WTC11 (cell line): ENCODE measurements around the gene TMEM238L. TPM values are rescaled to one million over a fixed set of nuclear protein-coding genes. Genes with fewer than 3 reads are reported as not detected.

Experiments
- ATAC-seq: fragments of 200-7000 bp; cut with Tn5 transposase; 2 replicates; pipeline ENCODE4 v1.10.0; 2021; ENCODE audit warnings: mild to moderate bottlenecking, moderate library complexity
- CTCF ChIA-PET: fragments of 300-600 bp; sonication (Branson Sonifier 250); formaldehyde crosslinking; loops from one replicate; lab custom pipeline; 2021; ENCODE audit warnings: antibody characterized with exemption; lab: Charles Lee
- POLR2A ChIA-PET: fragments of 350-600 bp; sonication (Branson Sonifier 250); formaldehyde crosslinking; loops from one replicate; lab custom pipeline; 2021; ENCODE audit warnings: antibody characterized with exemption; lab: Charles Lee
- DNase-seq: peaks from one replicate; pipeline ENCODE4 v3.0.0; 2021; ENCODE audit warnings: low spot score
- H3K27ac Mint-ChIP-seq: 2 replicates; pipeline ENCODE4 v1.8.0; 2021; ENCODE audit warnings: mixed read lengths
- H3K27me3 Mint-ChIP-seq: 2 replicates; pipeline ENCODE4 v1.8.0; 2021; ENCODE audit warnings: low read depth, mild to moderate bottlenecking, moderate library complexity, mixed read lengths
- H3K36me3 Mint-ChIP-seq: 2 replicates; pipeline ENCODE4 v1.8.0; 2021; ENCODE audit warnings: mixed read lengths
- H3K4me1 Mint-ChIP-seq: 2 replicates; pipeline ENCODE4 v1.8.0; 2022; ENCODE audit warnings: mixed read lengths
- H3K4me3 Mint-ChIP-seq: 2 replicates; pipeline ENCODE4 v1.8.0; 2021; ENCODE audit warnings: mild to moderate bottlenecking, moderate library complexity, mixed read lengths
- H3K9me3 Mint-ChIP-seq: 2 replicates; pipeline ENCODE4 v1.8.0; 2021; ENCODE audit warnings: mixed read lengths
- ATF1 ChIP-seq: sonication (generic); formaldehyde crosslinking; IDR thresholded peaks from 2 replicates; pipeline ENCODE4 v1.8.1; 2023; ENCODE audit warnings: mild to moderate bottlenecking, moderate library complexity, missing genetic modification reagents
- EMX1 ChIP-seq: fragments of 250-450 bp; sonication (Bioruptor Pico); IDR thresholded peaks from 2 replicates; pipeline ENCODE4 v1.8.0; 2021; ENCODE audit warnings: mild to moderate bottlenecking
- ESRRA ChIP-seq: sonication (generic); formaldehyde crosslinking; IDR thresholded peaks from 2 replicates; pipeline ENCODE4 v1.8.1; 2022; ENCODE audit warnings: mild to moderate bottlenecking, missing genetic modification reagents, borderline replicate concordance
- ETV6 ChIP-seq: sonication (generic); formaldehyde crosslinking; IDR thresholded peaks from 2 replicates; pipeline ENCODE4 v1.8.1; 2022; ENCODE audit warnings: mild to moderate bottlenecking, missing genetic modification reagents
- FOXP1 ChIP-seq: sonication (generic); formaldehyde crosslinking; IDR thresholded peaks from 2 replicates; pipeline ENCODE4 v1.8.0; 2022; ENCODE audit warnings: missing genetic modification reagents, mild to moderate bottlenecking, moderate library complexity, borderline replicate concordance
- JUN ChIP-seq: sonication (generic); formaldehyde crosslinking; IDR thresholded peaks from 2 replicates; pipeline ENCODE4 v1.8.0; 2023; ENCODE audit warnings: mild to moderate bottlenecking, missing genetic modification reagents
- NFE2L1 ChIP-seq: sonication (generic); formaldehyde crosslinking; IDR thresholded peaks from 2 replicates; pipeline ENCODE4 v1.8.1; 2023; ENCODE audit warnings: missing genetic modification reagents
- NR2C2 ChIP-seq: sonication (generic); formaldehyde crosslinking; IDR thresholded peaks from 2 replicates; pipeline ENCODE4 v1.8.0; 2022; ENCODE audit warnings: mild to moderate bottlenecking, missing genetic modification reagents
- NR3C1 ChIP-seq: sonication (generic); formaldehyde crosslinking; conservative IDR thresholded peaks from 2 replicates; pipeline ENCODE4 v1.8.1; 2023; ENCODE audit warnings: low read depth, mild to moderate bottlenecking, missing genetic modification reagents
- PRRX2 ChIP-seq: fragments of 250-450 bp; sonication (Bioruptor Pico); IDR thresholded peaks from 2 replicates; pipeline ENCODE4 v1.8.0; 2021; ENCODE audit warnings: mild to moderate bottlenecking
- SMAD3 ChIP-seq: sonication (generic); formaldehyde crosslinking; IDR thresholded peaks from 2 replicates; pipeline ENCODE4 v1.8.0; 2022; ENCODE audit warnings: missing genetic modification reagents, mild to moderate bottlenecking, borderline replicate concordance
- SMAD4 ChIP-seq: sonication (generic); formaldehyde crosslinking; IDR thresholded peaks from 2 replicates; pipeline ENCODE4 v1.8.0; 2022; ENCODE audit warnings: mild to moderate bottlenecking, missing genetic modification reagents
- SP1 ChIP-seq: sonication (generic); formaldehyde crosslinking; conservative IDR thresholded peaks from 2 replicates; pipeline ENCODE4 v1.8.1; 2022; ENCODE audit warnings: missing genetic modification reagents
- TEAD1 ChIP-seq: sonication (generic); formaldehyde crosslinking; IDR thresholded peaks from 2 replicates; pipeline ENCODE4 v1.8.0; 2022; ENCODE audit warnings: mild to moderate bottlenecking, missing genetic modification reagents
- ZNF121 ChIP-seq: sonication (generic); formaldehyde crosslinking; IDR thresholded peaks from 2 replicates; pipeline ENCODE4 v1.8.0; 2023; ENCODE audit warnings: missing genetic modification reagents
- total RNA-seq: library from RNA; stranded (reverse); gene quantifications from 3 replicates; pipeline ENCODE4 v1.2.3, GENCODE V29; 2021
- TF ChIP-seq, protein P1 (sequence below): sonication (generic); formaldehyde crosslinking; IDR thresholded peaks from 2 replicates; pipeline ENCODE4 v1.8.1; 2023; ENCODE audit warnings: mild to moderate bottlenecking, missing genetic modification reagents, moderate library complexity
- TF ChIP-seq, protein P2 (sequence below): sonication (generic); formaldehyde crosslinking; IDR thresholded peaks from 2 replicates; pipeline ENCODE4 v1.8.1; 2022; ENCODE audit warnings: missing genetic modification reagents, borderline replicate concordance
- TF ChIP-seq, protein P3 (sequence below): sonication (generic); formaldehyde crosslinking; IDR thresholded peaks from 2 replicates; pipeline ENCODE4 v1.8.1; 2022; ENCODE audit warnings: mild to moderate bottlenecking, moderate library complexity, missing genetic modification reagents
- TF ChIP-seq, protein P4 (sequence below): sonication (generic); formaldehyde crosslinking; IDR thresholded peaks from 2 replicates; pipeline ENCODE4 v1.8.1; 2022; ENCODE audit warnings: low read depth, missing genetic modification reagents, borderline replicate concordance
- TF ChIP-seq, protein P5 (sequence below): sonication (generic); formaldehyde crosslinking; IDR thresholded peaks from 2 replicates; pipeline ENCODE4 v1.8.1; 2023; ENCODE audit warnings: mild to moderate bottlenecking, missing genetic modification reagents, borderline replicate concordance
- TF ChIP-seq, protein P6 (sequence below): sonication (generic); formaldehyde crosslinking; IDR thresholded peaks from 2 replicates; pipeline ENCODE4 v1.8.0; 2022; ENCODE audit warnings: mild to moderate bottlenecking, missing genetic modification reagents
- TF ChIP-seq, protein P7 (sequence below): fragments of 250-450 bp; sonication (Bioruptor Pico); IDR thresholded peaks from 2 replicates; pipeline ENCODE4 v1.8.0; 2021; ENCODE audit warnings: mild to moderate bottlenecking

The TMEM238L gene
- total RNA-seq, 1 experiment from 2014 or later = not detected

DNA sequence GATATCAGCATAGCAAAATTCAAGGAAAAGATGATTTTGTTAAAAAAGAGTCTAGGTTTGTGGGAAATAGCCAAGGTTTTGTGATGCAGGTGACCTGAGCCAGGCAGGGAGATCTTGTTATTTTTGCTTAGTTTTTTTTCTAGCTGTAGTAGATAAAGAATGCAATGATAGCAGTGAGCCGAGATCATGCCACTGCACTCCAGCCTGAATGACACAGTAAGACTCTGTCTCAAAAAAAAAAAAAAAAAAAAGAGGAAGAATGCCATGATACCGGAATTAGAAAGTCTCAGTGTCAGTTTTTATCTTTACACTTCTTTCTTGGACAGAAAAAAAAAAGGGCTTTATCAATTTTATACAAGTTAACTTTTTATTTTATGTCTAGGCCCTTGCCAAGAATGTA is 27.5 kb downstream of the TMEM238L start:
- TF ChIP-seq, protein P1, sequence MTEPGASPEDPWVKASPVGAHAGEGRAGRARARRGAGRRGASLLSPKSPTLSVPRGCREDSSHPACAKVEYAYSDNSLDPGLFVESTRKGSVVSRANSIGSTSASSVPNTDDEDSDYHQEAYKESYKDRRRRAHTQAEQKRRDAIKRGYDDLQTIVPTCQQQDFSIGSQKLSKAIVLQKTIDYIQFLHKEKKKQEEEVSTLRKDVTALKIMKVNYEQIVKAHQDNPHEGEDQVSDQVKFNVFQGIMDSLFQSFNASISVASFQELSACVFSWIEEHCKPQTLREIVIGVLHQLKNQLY = no peak
- TF ChIP-seq NFE2L1 (CRISPR knock-in tag) (no peak), ETV6 (CRISPR knock-in tag) (no peak), SP1 (CRISPR knock-in tag) (no peak), SMAD4 (CRISPR knock-in tag) (no peak), PRRX2 (CRISPR knock-in tag) (no peak), FOXP1 (CRISPR knock-in tag) (no peak), NR3C1 (CRISPR knock-in tag) (no peak)
- TF ChIP-seq, protein P2, sequence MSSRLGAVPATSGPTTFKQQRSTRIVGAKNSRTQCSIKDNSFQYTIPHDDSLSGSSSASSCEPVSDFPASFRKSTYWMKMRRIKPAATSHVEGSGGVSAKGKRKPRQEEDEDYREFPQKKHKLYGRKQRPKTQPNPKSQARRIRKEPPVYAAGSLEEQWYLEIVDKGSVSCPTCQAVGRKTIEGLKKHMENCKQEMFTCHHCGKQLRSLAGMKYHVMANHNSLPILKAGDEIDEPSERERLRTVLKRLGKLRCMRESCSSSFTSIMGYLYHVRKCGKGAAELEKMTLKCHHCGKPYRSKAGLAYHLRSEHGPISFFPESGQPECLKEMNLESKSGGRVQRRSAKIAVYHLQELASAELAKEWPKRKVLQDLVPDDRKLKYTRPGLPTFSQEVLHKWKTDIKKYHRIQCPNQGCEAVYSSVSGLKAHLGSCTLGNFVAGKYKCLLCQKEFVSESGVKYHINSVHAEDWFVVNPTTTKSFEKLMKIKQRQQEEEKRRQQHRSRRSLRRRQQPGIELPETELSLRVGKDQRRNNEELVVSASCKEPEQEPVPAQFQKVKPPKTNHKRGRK = no peak
- TF ChIP-seq, protein P3, sequence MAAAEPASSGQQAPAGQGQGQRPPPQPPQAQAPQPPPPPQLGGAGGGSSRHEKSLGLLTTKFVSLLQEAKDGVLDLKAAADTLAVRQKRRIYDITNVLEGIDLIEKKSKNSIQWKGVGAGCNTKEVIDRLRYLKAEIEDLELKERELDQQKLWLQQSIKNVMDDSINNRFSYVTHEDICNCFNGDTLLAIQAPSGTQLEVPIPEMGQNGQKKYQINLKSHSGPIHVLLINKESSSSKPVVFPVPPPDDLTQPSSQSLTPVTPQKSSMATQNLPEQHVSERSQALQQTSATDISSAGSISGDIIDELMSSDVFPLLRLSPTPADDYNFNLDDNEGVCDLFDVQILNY (CRISPR knock-in tag) = no peak
- TF ChIP-seq, protein P4, sequence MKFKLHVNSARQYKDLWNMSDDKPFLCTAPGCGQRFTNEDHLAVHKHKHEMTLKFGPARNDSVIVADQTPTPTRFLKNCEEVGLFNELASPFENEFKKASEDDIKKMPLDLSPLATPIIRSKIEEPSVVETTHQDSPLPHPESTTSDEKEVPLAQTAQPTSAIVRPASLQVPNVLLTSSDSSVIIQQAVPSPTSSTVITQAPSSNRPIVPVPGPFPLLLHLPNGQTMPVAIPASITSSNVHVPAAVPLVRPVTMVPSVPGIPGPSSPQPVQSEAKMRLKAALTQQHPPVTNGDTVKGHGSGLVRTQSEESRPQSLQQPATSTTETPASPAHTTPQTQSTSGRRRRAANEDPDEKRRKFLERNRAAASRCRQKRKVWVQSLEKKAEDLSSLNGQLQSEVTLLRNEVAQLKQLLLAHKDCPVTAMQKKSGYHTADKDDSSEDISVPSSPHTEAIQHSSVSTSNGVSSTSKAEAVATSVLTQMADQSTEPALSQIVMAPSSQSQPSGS (CRISPR knock-in tag) = no peak
- no peak for DNase-seq
- H3K36me3 Mint-ChIP-seq = peaks cover 14% of the 10 kb centered on the region
- ChIA-PET CTCF (no interaction called here), POLR2A (no interaction called here)
- H3K27me3 Mint-ChIP-seq = no peaks in the 10 kb centered on the region
- H3K27ac Mint-ChIP-seq = no peak overlapping the region
- peaks cover 13% of the 10 kb centered on the region; the same call in 1 of the 2 replicates for H3K4me1 Mint-ChIP-seq
- no peak overlapping the region for H3K4me3 Mint-ChIP-seq
- H3K9me3 Mint-ChIP-seq = peaks cover 25% of the 10 kb centered on the region
- no peak for ATAC-seq

DNA sequence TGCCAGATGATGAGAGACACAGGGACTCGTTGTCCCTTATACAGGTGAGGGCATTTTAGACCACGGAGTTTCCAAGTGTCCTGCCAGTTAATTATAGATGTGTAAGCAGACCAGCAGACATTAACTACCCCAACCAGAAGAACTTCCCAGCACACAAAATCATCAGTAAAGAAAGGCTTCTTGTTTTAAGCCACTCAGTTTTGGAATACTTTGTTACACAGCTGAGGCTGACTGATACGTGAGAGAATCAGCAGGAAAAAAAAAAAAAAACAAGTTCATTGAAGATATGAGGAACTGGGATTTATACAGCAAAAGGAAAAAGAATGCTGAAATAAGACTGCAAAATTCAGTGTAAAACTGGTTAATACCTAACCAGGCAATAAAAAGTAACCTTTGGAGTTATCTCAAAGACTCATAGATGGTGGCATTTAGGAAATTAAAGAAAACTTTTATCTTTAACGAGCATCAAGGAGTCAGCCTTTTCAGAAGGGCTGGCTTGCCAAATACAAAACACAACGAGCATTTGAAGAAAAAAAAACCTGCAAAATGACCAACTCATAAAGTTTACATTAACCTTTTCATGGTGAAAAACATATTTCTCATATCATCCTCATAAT is 28.1 kb downstream of the TMEM238L start:
- Mint-ChIP-seq H3K36me3 (peaks cover 14% of the 10 kb centered on the region), H3K27ac (no peak overlapping the region), H3K4me1 (peaks cover 13% of the 10 kb centered on the region; the same call in 1 of the 2 replicates), H3K4me3 (no peak overlapping the region), H3K27me3 (no peaks in the 10 kb centered on the region; the same call in 1 of the 2 replicates), H3K9me3 (peaks cover 25% of the 10 kb centered on the region)
- CTCF ChIA-PET = no interaction called here
- ATAC-seq (no peak), DNase-seq (no peak)
- POLR2A ChIA-PET = no interaction called here
- TF ChIP-seq NR2C2 (CRISPR knock-in tag) = no peak
- TF ChIP-seq EMX1 (CRISPR knock-in tag) = no peak
- TF ChIP-seq ATF1 = no peak
- TF ChIP-seq, protein P5, sequence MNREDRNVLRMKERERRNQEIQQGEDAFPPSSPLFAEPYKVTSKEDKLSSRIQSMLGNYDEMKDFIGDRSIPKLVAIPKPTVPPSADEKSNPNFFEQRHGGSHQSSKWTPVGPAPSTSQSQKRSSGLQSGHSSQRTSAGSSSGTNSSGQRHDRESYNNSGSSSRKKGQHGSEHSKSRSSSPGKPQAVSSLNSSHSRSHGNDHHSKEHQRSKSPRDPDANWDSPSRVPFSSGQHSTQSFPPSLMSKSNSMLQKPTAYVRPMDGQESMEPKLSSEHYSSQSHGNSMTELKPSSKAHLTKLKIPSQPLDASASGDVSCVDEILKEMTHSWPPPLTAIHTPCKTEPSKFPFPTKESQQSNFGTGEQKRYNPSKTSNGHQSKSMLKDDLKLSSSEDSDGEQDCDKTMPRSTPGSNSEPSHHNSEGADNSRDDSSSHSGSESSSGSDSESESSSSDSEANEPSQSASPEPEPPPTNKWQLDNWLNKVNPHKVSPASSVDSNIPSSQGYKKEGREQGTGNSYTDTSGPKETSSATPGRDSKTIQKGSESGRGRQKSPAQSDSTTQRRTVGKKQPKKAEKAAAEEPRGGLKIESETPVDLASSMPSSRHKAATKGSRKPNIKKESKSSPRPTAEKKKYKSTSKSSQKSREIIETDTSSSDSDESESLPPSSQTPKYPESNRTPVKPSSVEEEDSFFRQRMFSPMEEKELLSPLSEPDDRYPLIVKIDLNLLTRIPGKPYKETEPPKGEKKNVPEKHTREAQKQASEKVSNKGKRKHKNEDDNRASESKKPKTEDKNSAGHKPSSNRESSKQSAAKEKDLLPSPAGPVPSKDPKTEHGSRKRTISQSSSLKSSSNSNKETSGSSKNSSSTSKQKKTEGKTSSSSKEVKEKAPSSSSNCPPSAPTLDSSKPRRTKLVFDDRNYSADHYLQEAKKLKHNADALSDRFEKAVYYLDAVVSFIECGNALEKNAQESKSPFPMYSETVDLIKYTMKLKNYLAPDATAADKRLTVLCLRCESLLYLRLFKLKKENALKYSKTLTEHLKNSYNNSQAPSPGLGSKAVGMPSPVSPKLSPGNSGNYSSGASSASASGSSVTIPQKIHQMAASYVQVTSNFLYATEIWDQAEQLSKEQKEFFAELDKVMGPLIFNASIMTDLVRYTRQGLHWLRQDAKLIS (CRISPR knock-in tag) = no peak
- TF ChIP-seq, protein P6, sequence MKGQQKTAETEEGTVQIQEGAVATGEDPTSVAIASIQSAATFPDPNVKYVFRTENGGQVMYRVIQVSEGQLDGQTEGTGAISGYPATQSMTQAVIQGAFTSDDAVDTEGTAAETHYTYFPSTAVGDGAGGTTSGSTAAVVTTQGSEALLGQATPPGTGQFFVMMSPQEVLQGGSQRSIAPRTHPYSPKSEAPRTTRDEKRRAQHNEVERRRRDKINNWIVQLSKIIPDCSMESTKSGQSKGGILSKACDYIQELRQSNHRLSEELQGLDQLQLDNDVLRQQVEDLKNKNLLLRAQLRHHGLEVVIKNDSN (CRISPR knock-in tag) = no peak
- no peak for TF ChIP-seq ZNF121 (CRISPR knock-in tag)
- no peak for TF ChIP-seq ESRRA (CRISPR knock-in tag)
- no peak for TF ChIP-seq TEAD1 (CRISPR knock-in tag)
- no peak for TF ChIP-seq JUN (CRISPR knock-in tag)
- TF ChIP-seq, protein P3 (CRISPR knock-in tag) = no peak
- TF ChIP-seq SMAD3 (CRISPR knock-in tag) = no peak
- TF ChIP-seq, protein P7, sequence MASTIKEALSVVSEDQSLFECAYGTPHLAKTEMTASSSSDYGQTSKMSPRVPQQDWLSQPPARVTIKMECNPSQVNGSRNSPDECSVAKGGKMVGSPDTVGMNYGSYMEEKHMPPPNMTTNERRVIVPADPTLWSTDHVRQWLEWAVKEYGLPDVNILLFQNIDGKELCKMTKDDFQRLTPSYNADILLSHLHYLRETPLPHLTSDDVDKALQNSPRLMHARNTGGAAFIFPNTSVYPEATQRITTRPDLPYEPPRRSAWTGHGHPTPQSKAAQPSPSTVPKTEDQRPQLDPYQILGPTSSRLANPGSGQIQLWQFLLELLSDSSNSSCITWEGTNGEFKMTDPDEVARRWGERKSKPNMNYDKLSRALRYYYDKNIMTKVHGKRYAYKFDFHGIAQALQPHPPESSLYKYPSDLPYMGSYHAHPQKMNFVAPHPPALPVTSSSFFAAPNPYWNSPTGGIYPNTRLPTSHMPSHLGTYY = no peak
- TF ChIP-seq, protein P4 (CRISPR knock-in tag) = no peak
